ENCODE measurements around the gene KCNAB3. TPM values are rescaled to one million over a fixed set of nuclear protein-coding genes. Genes with fewer than 3 reads are reported as not detected.
A peak's percentile ranks its signal among the peaks of the same experiment; 100 is the strongest.

The KCNAB3 gene
- total and polyA plus RNA-seq, 8 donors, result 0.31 to 7.8 (median 2.9) TPM; not detected in 1

GRCh38 chr17:7927596-7927995 is 2.1 kb downstream of the KCNAB3 start:
- 72 to 86% (median 83%) methylated on average over 3 of the region's 3 CpGs for WGBS, 5 donors
- peaks cover 0 to 5% (median 0%) of the 10 kb centered on the region in 3 donors for H3K27me3 ChIP-seq
- H3K4me1 ChIP-seq, result peaks cover 8 to 35% (median 29%) of the 10 kb centered on the region in 4 donors
- peaks cover 0 to 25% (median 4%) of the 10 kb centered on the region in 4 donors for H3K36me3 ChIP-seq
- no peak overlapping the region for H3K4me3 ChIP-seq
- no peak for DNase-seq
- no peak overlapping the region for H3K27ac ChIP-seq
- intact Hi-C loops (cut with DNase I; ENCODE audit: low total_unique reads), result no loop called here
- TF ChIP-seq POLR2AphosphoS5 (IDR thresholded peaks at IDR 0.05) (no peak), EP300 (IDR thresholded peaks at IDR 0.05) (no peak), POLR2A (IDR thresholded peaks at IDR 0.05) (no peak), CTCF (IDR thresholded peaks at IDR 0.05) (no peak)
- H3K9me3 ChIP-seq, result no peaks in the 10 kb centered on the region

GRCh38 chr17:7922845-7923628 is 6.6 kb downstream of the KCNAB3 start:
- Histone ChIP-seq H3K9me3 (no peaks in the 10 kb centered on the region), H3K36me3 (peaks cover 0 to under 1% (median 0%) of the 10 kb centered on the region in 4 donors), H3K27ac (peak overlapping the region; percentile 37 to 83 (median 70)), H3K4me1 (peaks cover 12 to 15% (median 15%) of the 10 kb centered on the region in 4 donors), H3K27me3 (no peaks in the 10 kb centered on the region), H3K4me3 (peak overlapping the region; percentile 44 to 55 (median 46))
- intact Hi-C loops (cut with DNase I; ENCODE audit: low total_unique reads), result no loop called here
- TF ChIP-seq CTCF (IDR thresholded peaks at IDR 0.05) (no peak), POLR2A (IDR thresholded peaks at IDR 0.05) (peak in 2 of 4 donors; percentile 50 to 59), POLR2AphosphoS5 (IDR thresholded peaks at IDR 0.05) (peak; percentile 77 to 88 (median 79))
- peak; percentile 89 to 97 for DNase-seq
- WGBS, 5 donors, result 18 to 29% (median 20%) methylated on average over 21 to 45 of the region's 45 CpGs

GRCh38 chr17:7922269-7922844 is 7.3 kb downstream of the KCNAB3 start:
- Histone ChIP-seq H3K36me3 (no peaks in the 10 kb centered on the region), H3K4me1 (peaks cover 12 to 15% (median 15%) of the 10 kb centered on the region in 4 donors), H3K27ac (peak overlapping the region; percentile 37 to 83 (median 70)), H3K4me3 (peak overlapping the region; percentile 44 to 55 (median 46)), H3K9me3 (no peaks in the 10 kb centered on the region), H3K27me3 (no peaks in the 10 kb centered on the region)
- DNase-seq, result no peak
- WGBS, 5 donors, result 25 to 33% (median 30%) methylated on average over 16 of the region's 16 CpGs
- no peak for TF ChIP-seq EP300 (IDR thresholded peaks at IDR 0.05)
- no peak for TF ChIP-seq POLR2A (IDR thresholded peaks at IDR 0.05)
- no peak for TF ChIP-seq CTCF (IDR thresholded peaks at IDR 0.05)
- TF ChIP-seq POLR2AphosphoS5 (IDR thresholded peaks at IDR 0.05), result no peak
- intact Hi-C loops (cut with DNase I; ENCODE audit: low total_unique reads), result no loop called here

- H3K27me3 ChIP-seq, result no peaks in the 10 kb centered on the region
- H3K4me3 ChIP-seq, result no peak overlapping the region
- WGBS, 5 donors, result 55 to 83% (median 82%) methylated on average over 2 of the region's 2 CpGs
- peaks cover 20 to 48% (median 38%) of the 10 kb centered on the region in 4 donors for H3K4me1 ChIP-seq
- peak overlapping the region in 4 of 5 donors; percentile 89 to 96 (median 92) for H3K27ac ChIP-seq
- peak in 1 of 2 donors; percentile 42 for DNase-seq
- TF ChIP-seq CTCF (IDR thresholded peaks at IDR 0.05) (no peak), POLR2AphosphoS5 (IDR thresholded peaks at IDR 0.05) (no peak), POLR2A (IDR thresholded peaks at IDR 0.05) (no peak), EP300 (IDR thresholded peaks at IDR 0.05) (no peak)
- H3K9me3 ChIP-seq, result no peaks in the 10 kb centered on the region
- peaks cover 0 to 6% (median 5%) of the 10 kb centered on the region in 4 donors for H3K36me3 ChIP-seq
- intact Hi-C loops (cut with DNase I; ENCODE audit: low total_unique reads), result no loop called here
These were observed 12.8 kb downstream of the KCNAB3 start for GRCh38 chr17:7916808-7917207.
